ENCODE measurements around the gene KCP.

The KCP gene

DNA sequence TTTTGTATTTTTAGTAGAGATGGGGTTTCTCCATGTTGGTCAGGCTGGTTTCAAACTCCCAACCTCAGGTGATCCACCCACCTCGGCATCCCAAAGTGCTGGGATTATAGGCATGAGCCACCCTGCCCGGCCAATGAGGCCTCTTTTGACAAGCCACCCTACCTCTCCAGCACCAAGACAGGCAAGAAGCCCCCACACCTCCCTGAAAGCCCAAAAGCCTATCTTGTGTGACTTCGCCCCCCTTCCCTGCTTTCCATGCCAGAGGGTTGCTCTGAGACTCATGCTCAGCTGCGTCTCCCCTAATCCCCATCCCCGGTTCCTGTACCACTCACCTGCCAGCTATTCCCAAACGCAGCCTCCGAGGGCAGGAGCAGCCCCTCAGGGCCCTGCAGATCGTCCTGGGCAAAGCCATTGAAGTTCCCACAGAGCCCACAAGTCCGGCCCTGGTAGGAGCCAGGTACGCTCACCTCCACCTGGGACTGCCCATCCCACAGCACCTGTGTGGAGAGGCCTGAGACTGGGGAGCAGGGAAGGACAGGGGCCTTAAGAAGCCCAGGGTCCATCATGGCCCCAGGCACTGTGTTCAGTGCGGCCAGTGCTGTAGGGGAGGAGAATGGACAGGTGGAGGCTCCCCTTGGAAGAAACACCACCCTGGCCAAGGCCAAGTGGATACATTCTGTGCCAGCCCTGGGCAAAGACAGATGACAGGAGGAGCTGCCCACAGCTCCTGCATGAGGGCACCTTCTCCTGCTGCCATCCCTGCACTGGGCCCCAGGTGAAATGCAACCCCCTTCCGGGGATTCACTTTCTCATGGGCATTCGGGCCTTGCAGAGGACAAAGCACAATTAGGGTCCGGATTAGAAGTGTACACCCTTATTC, 32.0 kb downstream of the KCP start:
- no peak overlapping the region for H3K27ac ChIP-seq (ENCODE audit: insufficient read depth, low read length, poor library complexity, severe bottlenecking)
- no peaks in the 10 kb centered on the region for H3K36me3 ChIP-seq (ENCODE audit: control insufficient read depth, insufficient read depth, low read length)
- no peaks in the 10 kb centered on the region for H3K4me1 ChIP-seq (ENCODE audit: control insufficient read depth, insufficient read depth, low read length, poor library complexity, severe bottlenecking)
- H3K9me3 ChIP-seq (ENCODE audit: control insufficient read depth, low read length) = no peaks in the 10 kb centered on the region
- no peaks in the 10 kb centered on the region for H3K27me3 ChIP-seq (replicated peaks; ENCODE audit: control insufficient read depth, insufficient read depth, low read length, poor library complexity, severe bottlenecking)
- H3K4me3 ChIP-seq (ENCODE audit: insufficient read depth, low read depth, low read length, poor library complexity, severe bottlenecking) = no peak overlapping the region
- DNase-seq = no peak

DNA sequence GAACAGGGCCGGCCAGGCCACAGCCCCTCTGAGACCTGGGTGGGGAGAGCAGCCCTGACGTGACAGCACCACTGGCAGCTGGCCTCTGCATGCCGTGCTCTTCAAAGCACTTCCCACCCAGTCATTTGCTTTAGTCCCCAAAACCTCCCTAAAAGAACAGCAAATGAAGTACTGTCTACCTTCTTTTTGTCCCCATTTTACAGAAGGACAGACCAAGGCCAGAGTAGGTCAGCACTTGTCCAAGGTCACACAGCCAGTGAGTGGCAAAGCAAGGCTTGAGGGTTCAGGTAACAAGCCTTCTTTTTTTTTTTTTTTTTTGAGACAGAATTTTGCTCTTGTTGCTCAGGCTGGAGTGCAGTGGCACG, 32.8 kb downstream of the KCP start:
- DNase-seq = no peak
- no peak overlapping the region for H3K4me3 ChIP-seq (ENCODE audit: insufficient read depth, low read depth, low read length, poor library complexity, severe bottlenecking)

DNA sequence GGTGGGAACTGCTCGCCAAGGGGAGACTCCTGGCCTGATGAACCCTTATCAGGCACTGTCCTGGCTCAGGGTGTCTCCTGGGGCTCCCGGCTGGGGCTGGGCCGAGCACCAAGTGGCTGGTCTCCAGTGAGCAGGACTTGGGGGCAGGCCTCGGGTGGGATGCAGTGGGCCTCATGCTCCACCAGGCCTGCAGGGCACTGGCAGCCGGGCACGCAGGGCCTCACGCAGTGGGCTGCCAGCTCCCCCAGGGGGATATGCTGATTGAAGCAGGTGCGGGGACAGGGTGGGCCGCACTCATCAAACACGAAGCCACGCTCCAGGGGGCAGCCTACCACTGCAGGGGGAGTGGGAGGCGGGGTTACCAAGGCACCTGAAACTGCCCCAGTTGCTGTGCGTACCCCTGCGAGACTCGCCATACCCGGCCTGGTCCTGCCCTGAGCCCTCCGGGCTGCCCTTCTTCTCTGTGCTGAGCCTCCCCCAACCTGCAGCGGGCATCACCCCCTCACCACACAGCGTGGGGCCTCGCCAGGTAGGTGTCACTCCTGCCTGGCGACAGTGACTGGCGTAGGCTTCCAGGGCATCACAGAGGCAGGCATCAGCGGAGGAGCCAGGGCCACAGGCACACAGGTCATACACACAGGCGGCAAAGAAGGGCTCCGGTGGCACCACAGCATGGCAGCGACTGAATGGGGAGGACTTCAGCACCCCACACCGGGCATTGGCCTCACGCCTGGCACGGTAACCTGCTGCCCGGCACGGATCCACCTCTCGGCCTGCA, 33.3 kb downstream of the KCP start:
- H3K27me3 ChIP-seq (replicated peaks; ENCODE audit: control insufficient read depth, insufficient read depth, low read length, poor library complexity, severe bottlenecking) = no peaks in the 10 kb centered on the region
- no peaks in the 10 kb centered on the region for H3K9me3 ChIP-seq (ENCODE audit: control insufficient read depth, low read length)
- no peak for DNase-seq
- no peak overlapping the region for H3K27ac ChIP-seq (ENCODE audit: insufficient read depth, low read length, poor library complexity, severe bottlenecking)
- no peaks in the 10 kb centered on the region for H3K36me3 ChIP-seq (ENCODE audit: control insufficient read depth, insufficient read depth, low read length)
- no peaks in the 10 kb centered on the region for H3K4me1 ChIP-seq (ENCODE audit: control insufficient read depth, insufficient read depth, low read length, poor library complexity, severe bottlenecking)
- no peak overlapping the region for H3K4me3 ChIP-seq (ENCODE audit: insufficient read depth, low read depth, low read length, poor library complexity, severe bottlenecking)

More for the DNA sequence above, 32.8 kb downstream of the KCP start:
- Histone ChIP-seq H3K4me1 (ENCODE audit: control insufficient read depth, insufficient read depth, low read length, poor library complexity, severe bottlenecking) (no peaks in the 10 kb centered on the region), H3K27me3 (replicated peaks; ENCODE audit: control insufficient read depth, insufficient read depth, low read length, poor library complexity, severe bottlenecking) (no peaks in the 10 kb centered on the region), H3K36me3 (ENCODE audit: control insufficient read depth, insufficient read depth, low read length) (no peaks in the 10 kb centered on the region), H3K27ac (ENCODE audit: insufficient read depth, low read length, poor library complexity, severe bottlenecking) (no peak overlapping the region), H3K9me3 (ENCODE audit: control insufficient read depth, low read length) (no peaks in the 10 kb centered on the region)

DNA sequence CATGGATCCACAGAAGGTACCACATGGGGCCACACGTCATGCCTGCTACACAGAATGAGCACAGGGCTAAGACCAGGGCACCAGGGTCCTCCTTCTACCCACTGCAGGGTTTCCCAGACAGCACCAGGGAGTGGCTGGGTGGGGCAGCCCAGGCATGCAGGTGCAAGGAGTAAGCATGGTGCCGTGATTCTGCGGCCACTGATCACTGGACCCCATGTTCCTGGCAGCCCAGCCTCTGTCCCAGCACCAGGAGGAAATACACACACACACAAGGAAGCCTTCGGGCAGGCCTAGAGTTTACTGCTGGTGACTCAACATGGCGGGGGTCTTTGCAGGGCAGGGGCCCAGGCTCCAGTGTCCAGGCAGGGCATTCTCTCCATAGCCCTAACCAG, 33.9 kb downstream of the KCP start:
- Histone ChIP-seq H3K4me1 (ENCODE audit: control insufficient read depth, insufficient read depth, low read length, poor library complexity, severe bottlenecking) (no peaks in the 10 kb centered on the region), H3K27ac (ENCODE audit: insufficient read depth, low read length, poor library complexity, severe bottlenecking) (no peak overlapping the region), H3K4me3 (ENCODE audit: insufficient read depth, low read depth, low read length, poor library complexity, severe bottlenecking) (no peak overlapping the region), H3K9me3 (ENCODE audit: control insufficient read depth, low read length) (no peaks in the 10 kb centered on the region), H3K27me3 (replicated peaks; ENCODE audit: control insufficient read depth, insufficient read depth, low read length, poor library complexity, severe bottlenecking) (no peaks in the 10 kb centered on the region), H3K36me3 (ENCODE audit: control insufficient read depth, insufficient read depth, low read length) (no peaks in the 10 kb centered on the region)
- no peak for DNase-seq

DNA sequence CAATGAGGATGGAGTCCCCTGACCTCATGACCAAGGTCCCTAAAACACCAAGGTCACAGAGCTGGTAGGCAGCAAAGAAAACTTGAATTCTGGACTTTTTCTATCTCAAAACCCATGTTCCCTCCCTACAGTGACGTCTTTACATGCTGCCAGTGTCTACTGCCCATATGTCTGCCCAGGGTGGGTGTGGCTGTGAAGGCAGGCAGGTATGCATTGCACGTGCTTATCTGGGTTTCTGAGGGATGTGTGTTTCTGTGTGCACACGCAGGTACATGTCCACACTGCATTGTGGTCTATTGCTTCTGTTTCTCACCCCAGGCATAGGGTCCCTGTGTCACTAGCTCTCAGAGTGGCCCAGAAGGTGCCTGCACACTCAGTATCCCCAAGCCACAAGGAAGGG, 34.4 kb downstream of the KCP start:
- no peaks in the 10 kb centered on the region for H3K4me1 ChIP-seq (ENCODE audit: control insufficient read depth, insufficient read depth, low read length, poor library complexity, severe bottlenecking)

DNA sequence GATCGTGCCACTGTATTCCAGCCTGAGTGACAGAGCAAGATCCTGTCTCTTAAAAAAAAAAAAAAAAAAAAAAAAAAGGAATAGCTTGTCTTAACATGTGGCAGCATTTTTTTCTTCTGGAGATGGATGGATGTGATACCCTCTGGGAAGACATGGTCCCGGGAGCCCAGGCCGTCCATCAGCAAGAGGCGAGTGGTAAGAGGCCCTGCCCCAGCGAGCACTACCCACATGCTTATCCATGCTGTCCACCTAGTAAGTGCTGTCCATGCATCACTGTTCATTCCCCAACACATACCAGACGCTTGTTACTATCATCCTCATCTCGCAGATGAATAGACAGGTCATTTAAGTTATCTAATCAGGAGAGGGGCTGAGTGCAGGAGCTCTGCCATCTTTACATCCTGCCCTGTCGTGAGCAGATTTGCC, 35.0 kb downstream of the KCP start:
- no peaks in the 10 kb centered on the region for H3K36me3 ChIP-seq (ENCODE audit: control insufficient read depth, insufficient read depth, low read length)

More for the DNA sequence above, 34.4 kb downstream of the KCP start:
- no peak for DNase-seq
- H3K9me3 ChIP-seq (ENCODE audit: control insufficient read depth, low read length) = no peaks in the 10 kb centered on the region
- no peaks in the 10 kb centered on the region for H3K27me3 ChIP-seq (replicated peaks; ENCODE audit: control insufficient read depth, insufficient read depth, low read length, poor library complexity, severe bottlenecking)
- no peak overlapping the region for H3K4me3 ChIP-seq (ENCODE audit: insufficient read depth, low read depth, low read length, poor library complexity, severe bottlenecking)
- H3K36me3 ChIP-seq (ENCODE audit: control insufficient read depth, insufficient read depth, low read length) = no peaks in the 10 kb centered on the region
- no peak overlapping the region for H3K27ac ChIP-seq (ENCODE audit: insufficient read depth, low read length, poor library complexity, severe bottlenecking)

DNA sequence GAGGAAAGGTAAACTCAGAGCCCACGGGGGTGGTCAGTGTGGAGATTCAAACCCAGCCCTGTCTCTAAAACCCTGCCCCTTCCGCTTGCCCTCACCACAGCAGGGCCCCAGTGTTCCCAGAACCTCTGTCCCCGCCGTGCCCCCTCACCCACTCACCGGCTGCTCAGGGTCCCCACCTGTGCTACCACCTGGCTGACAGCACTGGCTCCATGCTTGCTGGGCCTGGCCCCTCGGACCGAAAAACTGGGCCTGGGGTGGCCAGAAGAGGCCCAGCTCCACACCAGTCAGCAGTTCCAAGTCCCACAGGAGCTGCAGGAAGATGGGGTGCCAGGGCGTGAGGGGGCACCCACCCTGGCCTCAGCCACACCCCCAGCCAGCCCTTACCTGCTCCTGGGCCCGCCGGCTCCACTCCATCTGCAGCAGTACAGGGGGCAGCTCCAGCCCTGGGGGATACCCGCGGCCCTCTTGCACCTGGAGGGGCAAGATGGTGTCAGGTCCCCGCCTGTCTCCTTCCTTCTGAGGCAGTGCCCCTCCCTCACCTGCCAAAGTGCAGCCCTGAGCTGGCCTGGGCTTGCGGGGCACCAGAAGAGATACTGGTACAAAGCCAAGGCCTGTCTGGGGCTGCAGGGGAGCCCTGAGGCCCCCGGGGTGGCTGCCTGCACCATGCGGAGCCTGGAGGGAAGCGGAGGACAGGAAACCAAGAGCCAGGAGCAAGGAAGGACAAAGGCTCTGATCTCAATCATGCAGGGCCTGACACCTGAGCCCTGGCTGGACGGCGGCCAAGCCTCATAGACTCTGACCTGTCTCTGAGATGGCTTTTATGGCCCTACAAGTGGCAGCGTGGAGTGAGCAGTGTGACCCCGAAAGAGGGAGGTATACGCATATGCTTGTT, 36.1 kb downstream of the KCP start:
- H3K9me3 ChIP-seq (ENCODE audit: control insufficient read depth, low read length) = no peaks in the 10 kb centered on the region
- no peaks in the 10 kb centered on the region for H3K4me1 ChIP-seq (ENCODE audit: control insufficient read depth, insufficient read depth, low read length, poor library complexity, severe bottlenecking)
- no peak for DNase-seq
- no peaks in the 10 kb centered on the region for H3K27me3 ChIP-seq (replicated peaks; ENCODE audit: control insufficient read depth, insufficient read depth, low read length, poor library complexity, severe bottlenecking)
- H3K27ac ChIP-seq (ENCODE audit: insufficient read depth, low read length, poor library complexity, severe bottlenecking) = no peak overlapping the region
- no peak overlapping the region for H3K4me3 ChIP-seq (ENCODE audit: insufficient read depth, low read depth, low read length, poor library complexity, severe bottlenecking)
- no peaks in the 10 kb centered on the region for H3K36me3 ChIP-seq (ENCODE audit: control insufficient read depth, insufficient read depth, low read length)

More for the DNA sequence above, 35.0 kb downstream of the KCP start:
- Histone ChIP-seq H3K4me3 (ENCODE audit: insufficient read depth, low read depth, low read length, poor library complexity, severe bottlenecking) (no peak overlapping the region), H3K27ac (ENCODE audit: insufficient read depth, low read length, poor library complexity, severe bottlenecking) (no peak overlapping the region), H3K9me3 (ENCODE audit: control insufficient read depth, low read length) (no peaks in the 10 kb centered on the region), H3K27me3 (replicated peaks; ENCODE audit: control insufficient read depth, insufficient read depth, low read length, poor library complexity, severe bottlenecking) (no peaks in the 10 kb centered on the region), H3K4me1 (ENCODE audit: control insufficient read depth, insufficient read depth, low read length, poor library complexity, severe bottlenecking) (no peaks in the 10 kb centered on the region)
- DNase-seq = no peak

DNA sequence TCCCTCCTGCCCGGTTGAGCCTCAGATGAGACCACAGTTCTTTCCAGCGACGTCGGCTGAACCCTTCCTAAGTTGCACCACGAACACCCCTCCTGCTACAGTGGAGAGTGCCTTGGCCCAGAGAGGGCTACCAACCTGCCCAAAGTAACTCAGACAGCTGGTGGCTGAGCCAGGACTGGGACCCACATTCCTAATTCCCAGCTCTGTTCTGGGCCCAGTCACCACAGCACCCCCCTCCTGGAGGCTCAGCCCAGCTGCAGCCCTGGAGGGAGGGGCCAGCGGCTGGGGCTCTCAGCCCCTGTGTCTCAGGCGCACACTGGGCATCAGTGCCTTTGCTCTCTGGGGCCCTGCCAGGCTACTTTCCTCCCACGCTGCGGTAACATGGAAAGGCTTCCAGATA, 37.3 kb downstream of the KCP start:
- H3K27ac ChIP-seq (ENCODE audit: insufficient read depth, low read length, poor library complexity, severe bottlenecking) = no peak overlapping the region
- H3K27me3 ChIP-seq (replicated peaks; ENCODE audit: control insufficient read depth, insufficient read depth, low read length, poor library complexity, severe bottlenecking) = no peaks in the 10 kb centered on the region
- H3K36me3 ChIP-seq (ENCODE audit: control insufficient read depth, insufficient read depth, low read length) = no peaks in the 10 kb centered on the region

DNA sequence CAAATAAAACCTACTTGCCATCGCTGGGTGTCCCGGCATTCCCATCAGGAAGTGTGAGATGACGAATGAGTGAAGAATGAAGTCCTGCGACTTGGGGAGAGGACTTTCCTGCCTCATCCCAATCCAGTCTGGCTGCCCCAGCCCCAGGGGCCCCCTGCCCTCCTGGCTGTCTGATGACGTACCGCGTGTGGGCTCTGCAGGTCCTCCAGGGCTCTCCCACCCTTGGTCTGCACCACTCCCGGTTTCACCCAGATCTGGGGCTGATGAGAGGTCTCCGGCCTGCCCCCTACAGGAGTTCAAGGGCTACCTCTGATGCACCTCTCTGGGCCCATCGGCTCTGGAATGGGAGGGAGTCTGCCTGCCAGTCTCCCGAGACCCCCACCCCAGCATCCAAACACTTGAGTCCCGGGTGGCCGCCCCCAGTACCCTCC, 38.1 kb downstream of the KCP start:
- Histone ChIP-seq H3K4me3 (ENCODE audit: insufficient read depth, low read depth, low read length, poor library complexity, severe bottlenecking) (no peak overlapping the region), H3K4me1 (ENCODE audit: control insufficient read depth, insufficient read depth, low read length, poor library complexity, severe bottlenecking) (peaks cover 5% of the 10 kb centered on the region), H3K27me3 (replicated peaks; ENCODE audit: control insufficient read depth, insufficient read depth, low read length, poor library complexity, severe bottlenecking) (no peaks in the 10 kb centered on the region), H3K9me3 (ENCODE audit: control insufficient read depth, low read length) (no peaks in the 10 kb centered on the region), H3K36me3 (ENCODE audit: control insufficient read depth, insufficient read depth, low read length) (no peaks in the 10 kb centered on the region), H3K27ac (ENCODE audit: insufficient read depth, low read length, poor library complexity, severe bottlenecking) (no peak overlapping the region)
- no peak for DNase-seq

More for the DNA sequence above, 37.3 kb downstream of the KCP start:
- no peak overlapping the region for H3K4me3 ChIP-seq (ENCODE audit: insufficient read depth, low read depth, low read length, poor library complexity, severe bottlenecking)
- peaks cover 5% of the 10 kb centered on the region for H3K4me1 ChIP-seq (ENCODE audit: control insufficient read depth, insufficient read depth, low read length, poor library complexity, severe bottlenecking)
- no peaks in the 10 kb centered on the region for H3K9me3 ChIP-seq (ENCODE audit: control insufficient read depth, low read length)
- DNase-seq = no peak
